G401 (cell line): ENCODE results near the gene BACE2. TPM values are rescaled to one million over a fixed set of nuclear protein-coding genes. Genes with fewer than 3 reads are reported as not detected.

Source experiments
- DNase-seq: peaks from one replicate; pipeline ENCODE4 v3.0.0-alpha.2; 2015; ENCODE audit warnings: low spot score
- in situ Hi-C: cut with HindIII; loops from 2 replicates; pipeline ENCODE4 v1.10.0; 2016; ENCODE audit warnings: low sequenced_read_pairs, mixed read lengths
- total RNA-seq: library from RNA; depleted of rRNA; stranded (reverse); fragments of >200 nt; shearing (Covaris generic); gene quantifications from 2 replicates; pipeline ENCODE4 v1.2.3, GENCODE V29; 2014

The BACE2 gene
- total RNA-seq, 1 experiment from 2014 or later = not detected

GRCh38 chr21:41204736-41205135 is 36.8 kb downstream of the BACE2 start:
- in situ Hi-C loops = no loop called here
- DNase-seq = no peak

- peak; percentile 9 for DNase-seq
- in situ Hi-C loops = no loop called here
Measured at GRCh38 chr21:41207401-41208375, 39.7 kb downstream of the BACE2 start.

- in situ Hi-C loops = no loop called here
- no peak for DNase-seq
Measured at GRCh38 chr21:41208376-41208763, 40.4 kb downstream of the BACE2 start.

GRCh38 chr21:41209016-41209619 is 41.2 kb downstream of the BACE2 start:
- no peak for DNase-seq
- in situ Hi-C loops = no loop called here

GRCh38 chr21:41210426-41211059 is 42.6 kb downstream of the BACE2 start:
- in situ Hi-C loops = no loop called here
- DNase-seq = no peak

- in situ Hi-C loops = no loop called here
Measured at GRCh38 chr21:41211060-41211805, 43.3 kb downstream of the BACE2 start.

GRCh38 chr21:41213021-41213420 is 45.1 kb downstream of the BACE2 start:
- DNase-seq = no peak
- in situ Hi-C loops = no loop called here

More at GRCh38 chr21:41211060-41211805, 43.3 kb downstream of the BACE2 start:
- DNase-seq = no peak

GRCh38 chr21:41215856-41216408 is 48.0 kb downstream of the BACE2 start:
- in situ Hi-C loops = no loop called here
- DNase-seq = no peak

- in situ Hi-C loops = no loop called here
- no peak for DNase-seq
Measured at GRCh38 chr21:41216486-41216885, 48.5 kb downstream of the BACE2 start.

GRCh38 chr21:41217671-41218385 is 49.9 kb downstream of the BACE2 start:
- DNase-seq = no peak

GRCh38 chr21:41219498-41220207 is 51.7 kb downstream of the BACE2 start:
- in situ Hi-C loops = no loop called here
- DNase-seq = no peak

More at GRCh38 chr21:41217671-41218385, 49.9 kb downstream of the BACE2 start:
- in situ Hi-C loops = no loop called here

GRCh38 chr21:41220208-41220733 is 52.3 kb downstream of the BACE2 start:
- DNase-seq = no peak
- in situ Hi-C loops = no loop called here

- no peak for DNase-seq
- in situ Hi-C loops = no loop called here
Measured at GRCh38 chr21:41222247-41223068, 54.5 kb downstream of the BACE2 start.

- DNase-seq = no peak
- in situ Hi-C loops = no loop called here
Measured at GRCh38 chr21:41226853-41227252, 58.9 kb downstream of the BACE2 start.

- no peak for DNase-seq
- in situ Hi-C loops = no loop called here
Measured at GRCh38 chr21:41227357-41228005, 59.5 kb downstream of the BACE2 start.

- DNase-seq = no peak
- in situ Hi-C loops = no loop called here
Measured at GRCh38 chr21:41228006-41228370, 60.0 kb downstream of the BACE2 start.
